ENCODE measurements around the gene ELMO3.

ELMO3 gene

GRCh38 chr16:67200491-67200890 is 1.6 kb downstream of the ELMO3 start:
- no peak for DNase-seq

- no peak for DNase-seq
Observed at GRCh38 chr16:67201411-67202345, 2.7 kb downstream of the ELMO3 start.

- DNase-seq, result no peak
Observed at GRCh38 chr16:67202426-67202825, 3.5 kb downstream of the ELMO3 start.

GRCh38 chr16:67202956-67203493 is 4.1 kb downstream of the ELMO3 start:
- DNase-seq, result no peak

GRCh38 chr16:67204076-67204475 is 5.1 kb downstream of the ELMO3 start:
- no peak for DNase-seq

GRCh38 chr16:67206129-67206837 is 7.4 kb downstream of the ELMO3 start:
- DNase-seq, result no peak

GRCh38 chr16:67206838-67207248 is 7.9 kb downstream of the ELMO3 start:
- DNase-seq, result peak; percentile 57

GRCh38 chr16:67207249-67208091 is 8.5 kb downstream of the ELMO3 start:
- peak; percentile 71 for DNase-seq

- DNase-seq, result no peak
Observed at GRCh38 chr16:67208154-67208896, 9.4 kb downstream of the ELMO3 start.

- no peak for DNase-seq
Observed at GRCh38 chr16:67209565-67209964, 10.6 kb downstream of the ELMO3 start.

- no peak for DNase-seq
Observed at GRCh38 chr16:67210069-67210937, 11.4 kb downstream of the ELMO3 start.

GRCh38 chr16:67211674-67212073 is 12.7 kb downstream of the ELMO3 start:
- DNase-seq, result no peak

- DNase-seq, result no peak
Observed at GRCh38 chr16:67212766-67213165, 13.8 kb downstream of the ELMO3 start.

- no peak for DNase-seq
Observed at GRCh38 chr16:67213197-67214019, 14.5 kb downstream of the ELMO3 start.

GRCh38 chr16:67215706-67216105 is 16.8 kb downstream of the ELMO3 start:
- no peak for DNase-seq

- no peak for DNase-seq
Observed at GRCh38 chr16:67216612-67217490, 17.9 kb downstream of the ELMO3 start.

- no peak for DNase-seq
Observed at GRCh38 chr16:67223992-67224391, 25.1 kb downstream of the ELMO3 start.

GRCh38 chr16:67226295-67226803 is 27.4 kb downstream of the ELMO3 start:
- DNase-seq, result no peak

Measured in EL (cell line).